ENCODE results near the gene ITGAD. TPM values are rescaled to one million over a fixed set of nuclear protein-coding genes. Genes with fewer than 3 reads are reported as not detected.

The ITGAD gene
- total RNA-seq, 1 experiment from 2014 or later, result not detected

GRCh38 chr16:31430380-31431052 lies 37.4 kb downstream of the ITGAD start:
- peak; percentile 22; the same call in 1 of the 2 replicates for ATAC-seq
- no peak for DNase-seq (ENCODE audit: low spot score)
- Mint-ChIP-seq H3K4me1 (0 out of 2 replicates have a peak, but pooled peaks cover 2% of the 10 kb centered on the region), H3K27me3 (ENCODE audit: low read depth) (peaks cover 39% of the 10 kb centered on the region), H3K9me3 (no peaks in the 10 kb centered on the region), H3K27ac (no peak overlapping the region), H3K4me3 (no peak overlapping the region), H3K36me3 (no peaks in the 10 kb centered on the region; the same call in 1 of the 2 replicates)
- ChIA-PET CTCF (interaction anchor here (0.7 to 2.3 kb wide), 8 partner anchors 12 to 446 kb away, joined by 3 to 7 read pairs (median 3); partner anchors contain the start of genes HSD3B7 and ZNF843), POLR2A (no interaction called here)
- no peak for TF ChIP-seq NFE2L1 (CRISPR knock-in tag; IDR thresholded peaks at IDR 0.05)
- TF ChIP-seq, protein P1, sequence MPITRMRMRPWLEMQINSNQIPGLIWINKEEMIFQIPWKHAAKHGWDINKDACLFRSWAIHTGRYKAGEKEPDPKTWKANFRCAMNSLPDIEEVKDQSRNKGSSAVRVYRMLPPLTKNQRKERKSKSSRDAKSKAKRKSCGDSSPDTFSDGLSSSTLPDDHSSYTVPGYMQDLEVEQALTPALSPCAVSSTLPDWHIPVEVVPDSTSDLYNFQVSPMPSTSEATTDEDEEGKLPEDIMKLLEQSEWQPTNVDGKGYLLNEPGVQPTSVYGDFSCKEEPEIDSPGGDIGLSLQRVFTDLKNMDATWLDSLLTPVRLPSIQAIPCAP (CRISPR knock-in tag; IDR thresholded peaks at IDR 0.05), result no peak
- TF ChIP-seq TEAD1 (CRISPR knock-in tag; IDR thresholded peaks at IDR 0.05), result no peak
- TF ChIP-seq FOXK1 (CRISPR knock-in tag; IDR thresholded peaks at IDR 0.05), result no peak
- no peak for TF ChIP-seq AFF4 (CRISPR knock-in tag; IDR thresholded peaks at IDR 0.05; ENCODE audit: borderline replicate concordance)
- no peak for TF ChIP-seq NR3C1 (CRISPR knock-in tag; conservative IDR thresholded peaks at IDR 0.05; ENCODE audit: low read depth)
- TF ChIP-seq, protein P2, sequence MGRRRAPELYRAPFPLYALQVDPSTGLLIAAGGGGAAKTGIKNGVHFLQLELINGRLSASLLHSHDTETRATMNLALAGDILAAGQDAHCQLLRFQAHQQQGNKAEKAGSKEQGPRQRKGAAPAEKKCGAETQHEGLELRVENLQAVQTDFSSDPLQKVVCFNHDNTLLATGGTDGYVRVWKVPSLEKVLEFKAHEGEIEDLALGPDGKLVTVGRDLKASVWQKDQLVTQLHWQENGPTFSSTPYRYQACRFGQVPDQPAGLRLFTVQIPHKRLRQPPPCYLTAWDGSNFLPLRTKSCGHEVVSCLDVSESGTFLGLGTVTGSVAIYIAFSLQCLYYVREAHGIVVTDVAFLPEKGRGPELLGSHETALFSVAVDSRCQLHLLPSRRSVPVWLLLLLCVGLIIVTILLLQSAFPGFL (CRISPR knock-in tag; IDR thresholded peaks at IDR 0.05; ENCODE audit: borderline replicate concordance), result no peak
- TF ChIP-seq CBFB (CRISPR knock-in tag; IDR thresholded peaks at IDR 0.05; ENCODE audit: low read depth), result no peak
- TF ChIP-seq, protein P3, sequence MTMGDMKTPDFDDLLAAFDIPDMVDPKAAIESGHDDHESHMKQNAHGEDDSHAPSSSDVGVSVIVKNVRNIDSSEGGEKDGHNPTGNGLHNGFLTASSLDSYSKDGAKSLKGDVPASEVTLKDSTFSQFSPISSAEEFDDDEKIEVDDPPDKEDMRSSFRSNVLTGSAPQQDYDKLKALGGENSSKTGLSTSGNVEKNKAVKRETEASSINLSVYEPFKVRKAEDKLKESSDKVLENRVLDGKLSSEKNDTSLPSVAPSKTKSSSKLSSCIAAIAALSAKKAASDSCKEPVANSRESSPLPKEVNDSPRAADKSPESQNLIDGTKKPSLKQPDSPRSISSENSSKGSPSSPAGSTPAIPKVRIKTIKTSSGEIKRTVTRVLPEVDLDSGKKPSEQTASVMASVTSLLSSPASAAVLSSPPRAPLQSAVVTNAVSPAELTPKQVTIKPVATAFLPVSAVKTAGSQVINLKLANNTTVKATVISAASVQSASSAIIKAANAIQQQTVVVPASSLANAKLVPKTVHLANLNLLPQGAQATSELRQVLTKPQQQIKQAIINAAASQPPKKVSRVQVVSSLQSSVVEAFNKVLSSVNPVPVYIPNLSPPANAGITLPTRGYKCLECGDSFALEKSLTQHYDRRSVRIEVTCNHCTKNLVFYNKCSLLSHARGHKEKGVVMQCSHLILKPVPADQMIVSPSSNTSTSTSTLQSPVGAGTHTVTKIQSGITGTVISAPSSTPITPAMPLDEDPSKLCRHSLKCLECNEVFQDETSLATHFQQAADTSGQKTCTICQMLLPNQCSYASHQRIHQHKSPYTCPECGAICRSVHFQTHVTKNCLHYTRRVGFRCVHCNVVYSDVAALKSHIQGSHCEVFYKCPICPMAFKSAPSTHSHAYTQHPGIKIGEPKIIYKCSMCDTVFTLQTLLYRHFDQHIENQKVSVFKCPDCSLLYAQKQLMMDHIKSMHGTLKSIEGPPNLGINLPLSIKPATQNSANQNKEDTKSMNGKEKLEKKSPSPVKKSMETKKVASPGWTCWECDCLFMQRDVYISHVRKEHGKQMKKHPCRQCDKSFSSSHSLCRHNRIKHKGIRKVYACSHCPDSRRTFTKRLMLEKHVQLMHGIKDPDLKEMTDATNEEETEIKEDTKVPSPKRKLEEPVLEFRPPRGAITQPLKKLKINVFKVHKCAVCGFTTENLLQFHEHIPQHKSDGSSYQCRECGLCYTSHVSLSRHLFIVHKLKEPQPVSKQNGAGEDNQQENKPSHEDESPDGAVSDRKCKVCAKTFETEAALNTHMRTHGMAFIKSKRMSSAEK (CRISPR knock-in tag; IDR thresholded peaks at IDR 0.05; ENCODE audit: borderline replicate concordance), result no peak
- TF ChIP-seq GTF2I (CRISPR knock-in tag; conservative IDR thresholded peaks at IDR 0.05), result no peak
- no peak for TF ChIP-seq CREB1 (CRISPR knock-in tag; IDR thresholded peaks at IDR 0.05)
- TF ChIP-seq, protein P4, sequence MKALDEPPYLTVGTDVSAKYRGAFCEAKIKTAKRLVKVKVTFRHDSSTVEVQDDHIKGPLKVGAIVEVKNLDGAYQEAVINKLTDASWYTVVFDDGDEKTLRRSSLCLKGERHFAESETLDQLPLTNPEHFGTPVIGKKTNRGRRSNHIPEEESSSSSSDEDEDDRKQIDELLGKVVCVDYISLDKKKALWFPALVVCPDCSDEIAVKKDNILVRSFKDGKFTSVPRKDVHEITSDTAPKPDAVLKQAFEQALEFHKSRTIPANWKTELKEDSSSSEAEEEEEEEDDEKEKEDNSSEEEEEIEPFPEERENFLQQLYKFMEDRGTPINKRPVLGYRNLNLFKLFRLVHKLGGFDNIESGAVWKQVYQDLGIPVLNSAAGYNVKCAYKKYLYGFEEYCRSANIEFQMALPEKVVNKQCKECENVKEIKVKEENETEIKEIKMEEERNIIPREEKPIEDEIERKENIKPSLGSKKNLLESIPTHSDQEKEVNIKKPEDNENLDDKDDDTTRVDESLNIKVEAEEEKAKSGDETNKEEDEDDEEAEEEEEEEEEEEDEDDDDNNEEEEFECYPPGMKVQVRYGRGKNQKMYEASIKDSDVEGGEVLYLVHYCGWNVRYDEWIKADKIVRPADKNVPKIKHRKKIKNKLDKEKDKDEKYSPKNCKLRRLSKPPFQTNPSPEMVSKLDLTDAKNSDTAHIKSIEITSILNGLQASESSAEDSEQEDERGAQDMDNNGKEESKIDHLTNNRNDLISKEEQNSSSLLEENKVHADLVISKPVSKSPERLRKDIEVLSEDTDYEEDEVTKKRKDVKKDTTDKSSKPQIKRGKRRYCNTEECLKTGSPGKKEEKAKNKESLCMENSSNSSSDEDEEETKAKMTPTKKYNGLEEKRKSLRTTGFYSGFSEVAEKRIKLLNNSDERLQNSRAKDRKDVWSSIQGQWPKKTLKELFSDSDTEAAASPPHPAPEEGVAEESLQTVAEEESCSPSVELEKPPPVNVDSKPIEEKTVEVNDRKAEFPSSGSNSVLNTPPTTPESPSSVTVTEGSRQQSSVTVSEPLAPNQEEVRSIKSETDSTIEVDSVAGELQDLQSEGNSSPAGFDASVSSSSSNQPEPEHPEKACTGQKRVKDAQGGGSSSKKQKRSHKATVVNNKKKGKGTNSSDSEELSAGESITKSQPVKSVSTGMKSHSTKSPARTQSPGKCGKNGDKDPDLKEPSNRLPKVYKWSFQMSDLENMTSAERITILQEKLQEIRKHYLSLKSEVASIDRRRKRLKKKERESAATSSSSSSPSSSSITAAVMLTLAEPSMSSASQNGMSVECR (CRISPR knock-in tag; IDR thresholded peaks at IDR 0.05; ENCODE audit: borderline replicate concordance), result no peak
- TF ChIP-seq JAZF1 (CRISPR knock-in tag; IDR thresholded peaks at IDR 0.05), result no peak
- no peak for TF ChIP-seq HMGA2 (CRISPR knock-in tag; IDR thresholded peaks at IDR 0.05)
- TF ChIP-seq IRF2 (CRISPR knock-in tag; IDR thresholded peaks at IDR 0.05; ENCODE audit: borderline replicate concordance, low read depth), result no peak
